K562 (cell line): ENCODE results near the gene C21orf58. TPM values are rescaled to one million over a fixed set of nuclear protein-coding genes. Genes with fewer than 3 reads are reported as not detected.
A peak's percentile ranks its signal among the peaks of the same experiment; 100 is the strongest.

Experiments
- CGGBP1 ChIP-seq: fragments of 250-450 bp; sonication (Bioruptor Pico); IDR thresholded peaks from 2 replicates; pipeline ENCODE4 v1.9.0; 2021; ENCODE audit warnings: mild to moderate bottlenecking
- CHAMP1 ChIP-seq: fragments of 450-650 bp; IDR thresholded peaks from 2 replicates; pipeline ENCODE4 v1.6.1; 2016; ENCODE audit warnings: mild to moderate bottlenecking
- E2F6 ChIP-seq, 2 experiments: IDR thresholded peaks; 2 replicates each; pipeline ENCODE4 v1.6.1; 2011; ENCODE audit warnings: borderline replicate concordance in 1 of 2, control low read depth in 1 of 2, low read depth in 1 of 2, low read length in 1 of 2, mild to moderate bottlenecking in 1 of 2, mixed read lengths in 1 of 2, moderate library complexity in 1 of 2; ENCODE audit not compliant: insufficient read depth in 1 of 2, insufficient read length in 1 of 2, poor library complexity in 1 of 2, severe bottlenecking in 1 of 2; ENCODE audit errors: extremely low read depth in 1 of 2
- FOXK2 ChIP-seq, 2 experiments: fragments of 450-650 bp; IDR thresholded peaks in 1 of 2; conservative IDR thresholded peaks in 1 of 2; 2 replicates each; pipeline ENCODE4 v1.6.1; 2016; ENCODE audit warnings: low read depth in 2 of 2, mild to moderate bottlenecking in 1 of 2
- GATAD2B ChIP-seq: fragments of 450-650 bp; IDR thresholded peaks from 2 replicates; pipeline ENCODE4 v1.6.1; 2017; ENCODE audit warnings: mild to moderate bottlenecking, borderline replicate concordance
- HIVEP1 ChIP-seq: fragments of 250-450 bp; sonication (Bioruptor Pico); IDR thresholded peaks from 2 replicates; pipeline ENCODE4 v1.4.0; 2020; ENCODE audit warnings: mild to moderate bottlenecking
- KDM2B ChIP-seq: fragments of 250-450 bp; sonication (Bioruptor Pico); IDR thresholded peaks from 2 replicates; pipeline ENCODE4 v1.8.0; 2021; ENCODE audit warnings: mild to moderate bottlenecking, moderate library complexity
- KDM4B ChIP-seq, 2 experiments: fragments of 450-650 bp in 1 of 2; sonication (generic) in 1 of 2; IDR thresholded peaks; 2 replicates each; pipeline ENCODE4 v1.6.1; 2016 to 2017; ENCODE audit warnings: borderline replicate concordance in 2 of 2, antibody characterized with exemption in 1 of 2, low read depth in 1 of 2, mild to moderate bottlenecking in 1 of 2
- KHSRP ChIP-seq: fragments of 450-650 bp; IDR thresholded peaks from 2 replicates; pipeline ENCODE4 v1.6.1; 2017
- NFE2 ChIP-seq: IDR thresholded peaks from 2 replicates; pipeline ENCODE4 v1.6.1; 2014; ENCODE audit warnings: antibody characterized with exemption, low read depth
- XRCC4 ChIP-seq: IDR thresholded peaks from one replicate; pipeline ENCODE4 v1.6.1; 2011; ENCODE audit not compliant: insufficient read depth, insufficient read length; ENCODE audit errors: extremely low read depth
- YY1 ChIP-seq, 3 experiments: IDR thresholded peaks; 2 replicates each; pipeline ENCODE4 v1.6.1; 2011; ENCODE audit warnings: low read length in 2 of 3, mild to moderate bottlenecking in 2 of 3, moderate library complexity in 2 of 3, borderline replicate concordance in 1 of 3, control low read depth in 1 of 3, low read depth in 1 of 3; ENCODE audit not compliant: insufficient read depth in 3 of 3, insufficient replicate concordance in 2 of 3, control insufficient read depth in 1 of 3, insufficient read length in 1 of 3; ENCODE audit errors: extremely low read depth in 1 of 3
- ZBTB5 ChIP-seq: fragments of 450-650 bp; IDR thresholded peaks from 2 replicates; pipeline ENCODE4 v1.6.1; 2017; ENCODE audit warnings: antibody characterized with exemption
- ZBTB9 ChIP-seq: fragments of 450-650 bp; formaldehyde crosslinking; IDR thresholded peaks from 2 replicates; pipeline ENCODE4 v1.4.0; 2020; ENCODE audit warnings: mild to moderate bottlenecking, moderate library complexity
- ZNF232 ChIP-seq: sonication (generic); formaldehyde crosslinking; IDR thresholded peaks from 2 replicates; pipeline ENCODE4 v1.8.0; 2022; ENCODE audit warnings: mild to moderate bottlenecking, missing genetic modification reagents
- ZNF655 ChIP-seq: fragments of 250-450 bp; sonication (Bioruptor Pico); IDR thresholded peaks from 2 replicates; pipeline ENCODE4 v1.5.0; 2021
- ZNF695 ChIP-seq: fragments of 450-650 bp; formaldehyde crosslinking; IDR thresholded peaks from 2 replicates; pipeline ENCODE4 v1.4.0; 2020; ENCODE audit warnings: mild to moderate bottlenecking, moderate library complexity
- polyA plus RNA-seq, 8 experiments: library from polyadenylated mRNA; depleted of rRNA in 4 of 8; stranded (reverse) in 5 of 8; unstranded in 3 of 8; fragments of >200 nt; fragmentation: Nextera tagmentation in 2 of 8; fragmentation: Illumina TruSeq in 1 of 8; extraction: Ambion mirVana in 2 of 8; extraction: Trizol in 1 of 8; gene quantifications; 2 replicates each; pipeline versions ENCODE4 v1.2.1 to v1.2.3, GENCODE V29; 2011 to 2014; ENCODE audit warnings: inconsistent platforms in 1 of 8, missing spikeins in 1 of 8
- total RNA-seq, 7 experiments: library from RNA; depleted of rRNA in 6 of 7; stranded (reverse); fragments of >200 nt in 6 of 7; fragmentation: Illumina TruSeq in 2 of 7; extraction: Trizol in 2 of 7; gene quantifications; 2 replicates each; pipeline versions ENCODE4 v1.2.1 to v1.2.3, GENCODE V29; 2011 to 2021; ENCODE audit warnings: low replicate concordance in 1 of 7

C21orf58 gene
- total and polyA plus RNA-seq, 9 of the 15 experiments (the other 6 are each of a cell fraction or from before 2014, with no cell fraction given), result 1.2 to 30.5 (median 12.4) TPM

GRCh38 chr21:46320331-46320801, 3.3 kb downstream of the C21orf58 start (continued):
- no peak; the same call in 1 of the 2 replicates for TF ChIP-seq CHAMP1
- TF ChIP-seq KDM4B (IDR thresholded peaks at IDR 0.05; ENCODE audit: borderline replicate concordance in 2 of 2, low read depth in 1 of 2), result no peak
- no peak for TF ChIP-seq HIVEP1 (CRISPR knock-in tag)
- no peak for TF ChIP-seq XRCC4
- TF ChIP-seq ZNF655 (CRISPR knock-in tag), result no peak
- TF ChIP-seq GATAD2B, result no peak
- TF ChIP-seq KDM2B (CRISPR knock-in tag), result no peak
- TF ChIP-seq ZBTB9 (CRISPR knock-in tag), result peak; percentile 29; the same call in 1 of the 2 replicates
- TF ChIP-seq ZNF695 (CRISPR knock-in tag), result no peak
- TF ChIP-seq YY1 (IDR thresholded peaks at IDR 0.05; ENCODE audit: borderline replicate concordance in 1 of 3, control insufficient read depth in 1 of 3, extremely low read depth in 1 of 3, insufficient read depth in 3 of 3, insufficient read length in 1 of 3, insufficient replicate concordance in 2 of 3, low read depth in 1 of 3, low read length in 2 of 3), result peak in 1 of 3 experiments; percentile 14
- peak; percentile 45; the same call in 1 of the 2 replicates for TF ChIP-seq NFE2
- no peak for TF ChIP-seq CGGBP1 (CRISPR knock-in tag)
- TF ChIP-seq E2F6 (IDR thresholded peaks at IDR 0.05; ENCODE audit: borderline replicate concordance in 1 of 2, extremely low read depth in 1 of 2, insufficient read depth in 1 of 2, insufficient read length in 1 of 2, low read depth in 1 of 2, low read length in 1 of 2, poor library complexity in 1 of 2, severe bottlenecking in 1 of 2), result no peak
- TF ChIP-seq FOXK2 (conservative IDR thresholded peaks at IDR 0.05 in 1 of 2, IDR thresholded peaks at IDR 0.05 in 1 of 2; ENCODE audit: low read depth in 2 of 2), result peak; percentile 97 to 99
- TF ChIP-seq ZBTB5, result no peak
- TF ChIP-seq KHSRP, result peak; percentile 93
- no peak for TF ChIP-seq ZNF232 (CRISPR knock-in tag)
